ENCODE measurements around the gene EXOC4. TPM values are rescaled to one million over a fixed set of nuclear protein-coding genes. Genes with fewer than 3 reads are reported as not detected.

Gene EXOC4
- total and polyA plus RNA-seq, 2 of the 13 experiments (the other 11 are each of a cell fraction or from before 2014, with no cell fraction given): 22.5 to 39.0 TPM

- TF ChIP-seq, protein P1, sequence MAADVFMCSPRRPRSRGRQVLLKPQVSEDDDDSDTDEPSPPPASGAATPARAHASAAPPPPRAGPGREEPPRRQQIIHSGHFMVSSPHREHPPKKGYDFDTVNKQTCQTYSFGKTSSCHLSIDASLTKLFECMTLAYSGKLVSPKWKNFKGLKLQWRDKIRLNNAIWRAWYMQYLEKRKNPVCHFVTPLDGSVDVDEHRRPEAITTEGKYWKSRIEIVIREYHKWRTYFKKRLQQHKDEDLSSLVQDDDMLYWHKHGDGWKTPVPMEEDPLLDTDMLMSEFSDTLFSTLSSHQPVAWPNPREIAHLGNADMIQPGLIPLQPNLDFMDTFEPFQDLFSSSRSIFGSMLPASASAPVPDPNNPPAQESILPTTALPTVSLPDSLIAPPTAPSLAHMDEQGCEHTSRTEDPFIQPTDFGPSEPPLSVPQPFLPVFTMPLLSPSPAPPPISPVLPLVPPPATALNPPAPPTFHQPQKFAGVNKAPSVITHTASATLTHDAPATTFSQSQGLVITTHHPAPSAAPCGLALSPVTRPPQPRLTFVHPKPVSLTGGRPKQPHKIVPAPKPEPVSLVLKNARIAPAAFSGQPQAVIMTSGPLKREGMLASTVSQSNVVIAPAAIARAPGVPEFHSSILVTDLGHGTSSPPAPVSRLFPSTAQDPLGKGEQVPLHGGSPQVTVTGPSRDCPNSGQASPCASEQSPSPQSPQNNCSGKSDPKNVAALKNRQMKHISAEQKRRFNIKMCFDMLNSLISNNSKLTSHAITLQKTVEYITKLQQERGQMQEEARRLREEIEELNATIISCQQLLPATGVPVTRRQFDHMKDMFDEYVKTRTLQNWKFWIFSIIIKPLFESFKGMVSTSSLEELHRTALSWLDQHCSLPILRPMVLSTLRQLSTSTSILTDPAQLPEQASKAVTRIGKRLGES (CRISPR knock-in tag; IDR thresholded peaks at IDR 0.05; ENCODE audit: borderline replicate concordance): no peak
- TF ChIP-seq ZNF670 (CRISPR knock-in tag; IDR thresholded peaks at IDR 0.05; ENCODE audit: borderline replicate concordance) (no peak), U2AF2 (IDR thresholded peaks at IDR 0.05; ENCODE audit: low read depth, low read length) (no peak), ZNF605 (CRISPR knock-in tag; IDR thresholded peaks at IDR 0.05) (no peak), ZBED4 (CRISPR knock-in tag; IDR thresholded peaks at IDR 0.05; ENCODE audit: borderline replicate concordance) (no peak)
These were observed 356.9 kb downstream of the EXOC4 start (continued) for GRCh38 chr7:133609806-133610205.

GRCh38 chr7:133611955-133612354 is 359.1 kb downstream of the EXOC4 start:
- H3K4me1 ChIP-seq (ENCODE audit: insufficient read depth, low read length): no peaks in the 10 kb centered on the region
- CTCF ChIA-PET (ENCODE audit: low intra/inter-chr PET ratio, low total read pairs): no interaction called here
- H3K36me3 ChIP-seq (replicated peaks in 1 of 2; ENCODE audit: control insufficient read depth in 1 of 2, insufficient read depth in 2 of 2, low read length in 2 of 2): no peaks in the 10 kb centered on the region
- intact Hi-C loops (cut with micrococcal nuclease; ENCODE audit: unreplicated experiment) (no loop called here), in situ Hi-C loops (cut with HindIII; ENCODE audit: extremely low pct_ligation_motif_present, low pct_unique_long_range_greater_than_20kb) (no loop called here)
- H3K4me2 ChIP-seq (ENCODE audit: low read depth, low read length): no peak overlapping the region
- H4K20me1 ChIP-seq (ENCODE audit: insufficient read depth, low read length): no peaks in the 10 kb centered on the region
- no peak overlapping the region for H3K9ac ChIP-seq (ENCODE audit: insufficient read depth, low read depth, low read length)
- no peak for DNase-seq (ENCODE audit: low spot score)
- peak; percentile 74 to 92 for TF ChIP-seq MAFK (conservative IDR thresholded peaks at IDR 0.05 in 1 of 2, IDR thresholded peaks at IDR 0.05 in 1 of 2; ENCODE audit: low read length in 2 of 2)
- TF ChIP-seq ISL2 (CRISPR knock-in tag; IDR thresholded peaks at IDR 0.05): no peak
- peak; percentile 87 for TF ChIP-seq MAFF (IDR thresholded peaks at IDR 0.05; ENCODE audit: low read depth, low read length)
- no peaks in the 10 kb centered on the region for H3K79me2 ChIP-seq (ENCODE audit: insufficient read depth, low read length)
- H3K4me3 ChIP-seq (replicated peaks in 1 of 3; ENCODE audit: insufficient read depth in 1 of 3, low read depth in 2 of 3, low read length in 3 of 3): no peak overlapping the region
- ATAC-seq: no peak
- no peak overlapping the region for H2AFZ ChIP-seq (ENCODE audit: low read length)
- H3K27ac ChIP-seq (ENCODE audit: extremely low read length, insufficient read depth, low read length): no peak overlapping the region
- POLR2A ChIA-PET: no interaction called here
- BruUV-seq (replicated peaks): no TSS peak
- H3K27me3 ChIP-seq (ENCODE audit: control insufficient read depth in 1 of 2, insufficient read depth in 2 of 2, low read length in 2 of 2): no peaks in the 10 kb centered on the region
- no peaks in the 10 kb centered on the region for H3K9me3 ChIP-seq (ENCODE audit: low read length)
- FAIRE-seq: no peak

All from HepG2 (cell line).